Pancreas (tissue), 10 donors: ENCODE data around the gene C3orf62. TPM values are rescaled to one million over a fixed set of nuclear protein-coding genes. Genes with fewer than 3 reads are reported as not detected.
A peak's percentile ranks its signal among the peaks of the same experiment; 100 is the strongest.

Experiments
- ATAC-seq, 4 donors: fragments of 200-7000 bp; cut with Tn5 transposase; one replicate each; pipeline versions ENCODE4 v1.8.0 to v1.9.1; 2020; ENCODE audit warnings: mild to moderate bottlenecking in 4 of 4, moderate library complexity in 4 of 4
- DNase-seq, 6 donors: peaks; one replicate each; pipeline ENCODE4 v3.0.0-alpha.2; 2020
- FAIRE-seq: peaks from 2 replicates; lab custom pipeline; 2012; peaks lifted over from hg19 to GRCh38; lab: Jason Lieb, UNC
- H3K27ac ChIP-seq, 4 donors: fragments of 200-600 bp; sonication (generic); 1 replicate in 3 of 4; 2 replicates in 1 of 4; pipeline versions ENCODE4 v1.5.0 to v1.8.0; 2020
- H3K27me3 ChIP-seq, 4 donors: fragments of 200-600 bp; one replicate each; pipeline ENCODE4 v1.8.0; 2021
- H3K36me3 ChIP-seq, 3 donors: fragments of 200-600 bp; sonication (generic) in 1 of 3; one replicate each; pipeline versions ENCODE4 v1.5.0 to v1.8.0; 2020 to 2021
- H3K4me1 ChIP-seq, 3 donors: fragments of 200-600 bp; one replicate each; pipeline ENCODE4 v1.8.0; 2021
- H3K4me3 ChIP-seq, 4 donors: fragments of 200-600 bp; sonication (generic) in 2 of 4; one replicate each; pipeline versions ENCODE4 v1.5.0 to v1.8.0; 2020 to 2021
- H3K9me3 ChIP-seq, 4 donors: fragments of 200-600 bp; one replicate each; pipeline ENCODE4 v1.8.0; 2021
- CTCF ChIP-seq, 4 donors: fragments of 200-600 bp; sonication (generic) in 3 of 4; IDR thresholded peaks; one replicate each; pipeline versions ENCODE4 v1.5.0 to v1.8.0; 2021; ENCODE audit warnings: antibody characterized with exemption in 4 of 4
- WGBS, 2 donors: extraction: QIAGEN DNeasy Blood & Tissue Kit; methylation state at CpG; one replicate each; pipeline ENCODE4 v1.1.7; 2013; 5-methylcytosine and 5-hydroxymethylcytosine counted together
- intact Hi-C, 3 donors: fragments of 100-400 bp; cut with DNase I; formaldehyde crosslinking; loops; one replicate each; pipeline versions ENCODE4 v1.11.1 to v1.14.2; 2022
- polyA plus RNA-seq, 2 donors: library from polyadenylated mRNA; stranded (reverse); fragments of 200-250 nt; gene quantifications; one replicate each; pipeline ENCODE4 v1.2.3, GENCODE V29; 2013
- total RNA-seq, 6 donors: library from RNA; stranded (reverse); fragmentation: NEBNext Ultra II Directional in 4 of 6; extraction: Animal tissue kit (Norgen Biotek cat#: 25700) in 4 of 6; gene quantifications; one replicate each; pipeline versions ENCODE4 v1.2.1 to v1.2.4, GENCODE V29; 2021 to 2023
- donor health status: healthy with polysubstance abuse.
- donor health status: DM: no; HTN: no; CAD: no; lungs with moderate emphysema.
- donor health status: DM: no; HTN: no; CAD: no.
- donor health status: control.
- donor health status: control.
- donor health status: Bipolar disorder and iron deficiency.
- donor health status: DM: yes; HTN: yes; CAD: no.
- donor health status: DM: no; HTN: no; CAD: no.
- donor health status: DM: no; HTN: no; CAD: no.
- donor health status: DM: yes; HTN: yes; CAD: no.

C3orf62 gene
- total and polyA plus RNA-seq, 8 donors = 0.83 to 7.2 (median 1.8) TPM

- Histone ChIP-seq H3K27me3 (no peaks in the 10 kb centered on the region), H3K36me3 (peaks cover 3 to 17% (median 11%) of the 10 kb centered on the region in 3 donors), H3K4me1 (peaks cover 0 to 8% (median 6%) of the 10 kb centered on the region in 3 donors), H3K27ac (no peak overlapping the region), H3K4me3 (no peak overlapping the region), H3K9me3 (no peaks in the 10 kb centered on the region)
- intact Hi-C loops = no loop called here
- ATAC-seq = no peak
- no peak for DNase-seq
- no peak for FAIRE-seq
- no peak for TF ChIP-seq CTCF (IDR thresholded peaks at IDR 0.05)
These were observed 2.3 kb upstream of the C3orf62 start for GRCh38 chr3:49279376-49279775.

GRCh38 chr3:49278548-49278947 is 1.5 kb upstream of the C3orf62 start:
- Histone ChIP-seq H3K27ac (no peak overlapping the region), H3K36me3 (peaks cover 0 to 12% (median 2%) of the 10 kb centered on the region in 3 donors), H3K4me1 (peaks cover 0 to 8% (median 6%) of the 10 kb centered on the region in 3 donors), H3K27me3 (no peaks in the 10 kb centered on the region), H3K4me3 (no peak overlapping the region), H3K9me3 (no peaks in the 10 kb centered on the region)
- no peak for ATAC-seq
- TF ChIP-seq CTCF (IDR thresholded peaks at IDR 0.05) = no peak
- no peak for DNase-seq
- FAIRE-seq = no peak
- 50% methylated on average over 4 of the region's 4 CpGs for WGBS, 2 donors
- intact Hi-C loops = no loop called here

GRCh38 chr3:49277383-49277775 is 347 bp upstream of the C3orf62 start:
- ATAC-seq = peak; percentile 39 to 56 (median 47)
- no peak for DNase-seq
- 23 to 25% methylated on average over 9 of the region's 9 CpGs for WGBS, 2 donors
- Histone ChIP-seq H3K36me3 (peaks cover 0 to 8% (median 0%) of the 10 kb centered on the region in 3 donors), H3K9me3 (no peaks in the 10 kb centered on the region), H3K27ac (peak overlapping the region; percentile 82 to 92 (median 88)), H3K27me3 (no peaks in the 10 kb centered on the region), H3K4me3 (peak overlapping the region; percentile 0 to 59 (median 46)), H3K4me1 (peaks cover 0 to 8% (median 6%) of the 10 kb centered on the region in 3 donors)
- no peak for TF ChIP-seq CTCF (IDR thresholded peaks at IDR 0.05)
- no peak for FAIRE-seq
- intact Hi-C loops = no loop called here

- WGBS, 2 donors = 94 to 96% methylated on average over 11 of the region's 11 CpGs
- H3K36me3 ChIP-seq = no peaks in the 10 kb centered on the region
- no peak for ATAC-seq
- no peak overlapping the region for H3K27ac ChIP-seq
- no peak for DNase-seq
- peaks cover 0 to 8% (median 6%) of the 10 kb centered on the region in 3 donors for H3K4me1 ChIP-seq
- intact Hi-C loops = no loop called here
- no peaks in the 10 kb centered on the region for H3K9me3 ChIP-seq
- no peak for TF ChIP-seq CTCF (IDR thresholded peaks at IDR 0.05)
- no peak overlapping the region for H3K4me3 ChIP-seq
- FAIRE-seq = no peak
- no peaks in the 10 kb centered on the region for H3K27me3 ChIP-seq
These were observed 3.1 kb downstream of the C3orf62 start for GRCh38 chr3:49273825-49274532.

GRCh38 chr3:49271047-49271446 is 6.0 kb downstream of the C3orf62 start:
- TF ChIP-seq CTCF (IDR thresholded peaks at IDR 0.05) = no peak
- WGBS, 2 donors = 73 to 77% methylated on average over 4 of the region's 4 CpGs
- no peaks in the 10 kb centered on the region for H3K27me3 ChIP-seq
- H3K4me1 ChIP-seq = peaks cover 0 to 2% (median 0%) of the 10 kb centered on the region in 3 donors
- no peak for FAIRE-seq
- H3K4me3 ChIP-seq = no peak overlapping the region
- intact Hi-C loops = no loop called here
- no peak overlapping the region for H3K27ac ChIP-seq
- DNase-seq = no peak
- H3K9me3 ChIP-seq = no peaks in the 10 kb centered on the region
- H3K36me3 ChIP-seq = no peaks in the 10 kb centered on the region
- ATAC-seq = peak in 1 of 4 donors; percentile 19
